K562 (cell line): ENCODE data around the gene SDSL. TPM values are rescaled to one million over a fixed set of nuclear protein-coding genes. Genes with fewer than 3 reads are reported as not detected.
A peak's percentile ranks its signal among the peaks of the same experiment; 100 is the strongest.

ENCODE experiments used
- ATAC-seq: fragments of 200-7000 bp; cut with Tn5 transposase; 3 replicates; pipeline ENCODE4 v1.9.1; 2020; ENCODE audit warnings: moderate library complexity
- BruUV-seq: library from RNA; stranded (reverse); fragments of 400-500 nt; replicated peaks from 2 replicates; lab custom pipeline; 2021; lab: Mats Ljungman, UMichigan
- CTCF ChIA-PET: fragments of 300-600 bp; formaldehyde crosslinking; extraction: SDS; loops from one replicate; lab custom pipeline; 2021; ENCODE audit warnings: low intra/inter-chr PET ratio; lab: Yijun Ruan, JAX
- POLR2A ChIA-PET: fragments of 300-600, 350-650 bp; sonication (Branson Sonifier 250); formaldehyde crosslinking; extraction: SDS; loops from one replicate; lab custom pipeline; 2021; ENCODE audit warnings: antibody characterized with exemption, inconsistent platforms; lab: Yijun Ruan, JAX
- DNase-seq, 4 experiments: peaks; one replicate each; pipeline versions ENCODE4 v3.0.0 to v3.0.0-alpha.2; 2011 to 2018; ENCODE audit warnings: low spot score in 3 of 4, mixed read lengths in 3 of 4; ENCODE audit errors: extremely low read depth in 1 of 4
- FAIRE-seq: peaks from 2 replicates; lab custom pipeline; 2011; peaks lifted over from hg19 to GRCh38; lab: Jason Lieb, UNC
- H2AFZ ChIP-seq: 2 replicates; pipeline ENCODE4 v1.6.0; 2011; ENCODE audit warnings: low read depth, low read length, control low read depth, inconsistent platforms
- H3K27ac ChIP-seq: fragments of 200-600 bp; 3 replicates; pipeline ENCODE4 v1.8.0; 2011; ENCODE audit warnings: low read depth, mild to moderate bottlenecking, control low read depth, inconsistent platforms, low read length, moderate library complexity, mixed read lengths; ENCODE audit errors: extremely low read depth
- H3K27me3 ChIP-seq, 2 experiments: fragments of 300-600 bp in 1 of 2; 2 replicates in 1 of 2; 3 replicates in 1 of 2; pipeline versions ENCODE4 v1.6.0 to v1.8.0; 2011; ENCODE audit warnings: inconsistent platforms in 2 of 2, low read length in 2 of 2, mild to moderate bottlenecking in 1 of 2, mixed read lengths in 1 of 2, moderate library complexity in 1 of 2; ENCODE audit not compliant: control insufficient read depth in 2 of 2, insufficient read depth in 2 of 2
- H3K36me3 ChIP-seq: fragments of 300-600 bp; 3 replicates; pipeline ENCODE4 v1.8.0; 2011; ENCODE audit warnings: mild to moderate bottlenecking, low read length, inconsistent platforms; ENCODE audit not compliant: control insufficient read depth, insufficient read depth
- H3K4me1 ChIP-seq, 2 experiments: fragments of 200-600 bp in 1 of 2; replicated peaks in 1 of 2; 2 replicates in 1 of 2; 3 replicates in 1 of 2; pipeline versions ENCODE4 v1.5.1 to v1.8.0; 2011; ENCODE audit warnings: inconsistent platforms in 2 of 2, low read length in 2 of 2, mild to moderate bottlenecking in 1 of 2, mixed read lengths in 1 of 2, moderate library complexity in 1 of 2; ENCODE audit not compliant: control insufficient read depth in 2 of 2, insufficient read depth in 2 of 2
- H3K4me2 ChIP-seq: 2 replicates; pipeline ENCODE4 v1.6.1; 2011; ENCODE audit warnings: low read length, control low read depth, inconsistent platforms, mixed read lengths; ENCODE audit not compliant: insufficient read depth
- H3K4me3 ChIP-seq: fragments of 200-600 bp; sonication (generic), shearing (Covaris generic); 2 replicates; pipeline ENCODE4 v1.5.1; 2016; ENCODE audit warnings: control low read depth, inconsistent platforms
- H3K79me2 ChIP-seq: fragments of 200-600 bp; 3 replicates; pipeline ENCODE4 v1.8.0; 2011; ENCODE audit warnings: low read length, inconsistent platforms; ENCODE audit not compliant: control insufficient read depth, insufficient read depth
- H3K9ac ChIP-seq, 2 experiments: 2 replicates each; pipeline versions ENCODE4 v1.6.0 to v1.6.1; 2011; ENCODE audit warnings: low read depth in 2 of 2, low read length in 2 of 2, control low read depth in 1 of 2, inconsistent platforms in 1 of 2, mild to moderate bottlenecking in 1 of 2, mixed read lengths in 1 of 2; ENCODE audit not compliant: insufficient read depth in 1 of 2
- H3K9me1 ChIP-seq: one replicate; pipeline ENCODE4 v1.6.0; 2011; ENCODE audit warnings: inconsistent platforms, mild to moderate bottlenecking, low read length, moderate library complexity; ENCODE audit not compliant: control insufficient read depth, insufficient read depth
- H3K9me3 ChIP-seq: replicated peaks from 2 replicates; pipeline ENCODE4 v1.5.1; 2011; ENCODE audit warnings: low read depth, low read length, inconsistent platforms; ENCODE audit not compliant: control insufficient read depth, insufficient read depth
- H4K20me1 ChIP-seq: replicated peaks from 2 replicates; pipeline ENCODE4 v1.6.1; 2011; ENCODE audit warnings: low read length, inconsistent platforms, mixed read lengths; ENCODE audit not compliant: control insufficient read depth, insufficient read depth
- ADNP ChIP-seq: fragments of 200-800 bp; sonication (Bioruptor generic); IDR thresholded peaks from 2 replicates; pipeline ENCODE4 v1.6.1; 2016; ENCODE audit warnings: missing genetic modification characterization, missing compliant biosample characterization
- BCOR ChIP-seq: fragments of 450-650 bp; IDR thresholded peaks from 2 replicates; pipeline ENCODE4 v1.6.1; 2016
- FIP1L1 ChIP-seq: fragments of 200-400 bp; formaldehyde crosslinking; IDR thresholded peaks from 2 replicates; pipeline ENCODE4 v1.6.1; 2018; ENCODE audit warnings: mild to moderate bottlenecking, low read depth, low read length; ENCODE audit not compliant: poor library complexity, severe bottlenecking
- FOXM1 ChIP-seq, 2 experiments: fragments of 450-650 bp in 1 of 2; sonication (generic) in 1 of 2; formaldehyde crosslinking in 1 of 2; IDR thresholded peaks; 2 replicates each; pipeline versions ENCODE4 v1.6.1 to v1.9.0; 2017 to 2022; ENCODE audit warnings: low read depth in 2 of 2, mild to moderate bottlenecking in 2 of 2, missing genetic modification reagents in 1 of 2, moderate library complexity in 1 of 2
- HDAC2 ChIP-seq: fragments of 450-650 bp; IDR thresholded peaks from 2 replicates; pipeline ENCODE4 v1.6.1; 2016; ENCODE audit warnings: mild to moderate bottlenecking
- KDM1A ChIP-seq, 2 experiments: fragments of 450-650 bp; IDR thresholded peaks; 2 replicates each; pipeline ENCODE4 v1.6.1; 2016; ENCODE audit warnings: mild to moderate bottlenecking in 2 of 2
- KLF10 ChIP-seq: fragments of 250-450 bp; sonication (Bioruptor Pico); IDR thresholded peaks from 2 replicates; pipeline ENCODE4 v1.6.1; 2021; ENCODE audit warnings: matching md5 sums
- MXI1 ChIP-seq: IDR thresholded peaks from 2 replicates; pipeline ENCODE4 v1.6.1; 2011; ENCODE audit warnings: low read depth, mild to moderate bottlenecking, improper control_type of control experiment, low read length
- NFIX ChIP-seq: fragments of 250-450 bp; sonication (Bioruptor Pico); IDR thresholded peaks from 2 replicates; pipeline ENCODE4 v1.4.0; 2020; ENCODE audit warnings: low read depth, mild to moderate bottlenecking, moderate library complexity
- PYGO2 ChIP-seq: fragments of 450-650 bp; IDR thresholded peaks from 2 replicates; pipeline ENCODE4 v1.6.1; 2016; ENCODE audit warnings: mild to moderate bottlenecking, missing genetic modification characterization, moderate library complexity, missing compliant biosample characterization
- RNF219 ChIP-seq: fragments of 250-450 bp; sonication (Bioruptor Pico); IDR thresholded peaks from 2 replicates; pipeline ENCODE4 v1.5.0; 2022; ENCODE audit warnings: mild to moderate bottlenecking
- SMAD2 ChIP-seq: fragments of 150-350 bp; IDR thresholded peaks from 2 replicates; pipeline ENCODE4 v1.6.1; 2014; ENCODE audit warnings: low read depth, mild to moderate bottlenecking, low read length
- SNRNP70 ChIP-seq: fragments of 200-400 bp; formaldehyde crosslinking; optimal IDR thresholded peaks from 2 replicates; pipeline ENCODE3; 2017; ENCODE audit warnings: low read depth, low read length
- TCF7 ChIP-seq: sonication (generic); IDR thresholded peaks from 2 replicates; pipeline ENCODE4 v1.6.1; 2016; ENCODE audit warnings: antibody characterized with exemption, borderline replicate concordance
- TSC22D4 ChIP-seq: fragments of 450-650 bp; IDR thresholded peaks from 2 replicates; pipeline ENCODE4 v1.6.1; 2016; ENCODE audit warnings: missing genetic modification characterization, missing biosample characterization, control low read depth
- ZNF239 ChIP-seq: fragments of 250-450 bp; sonication (Bioruptor Pico); IDR thresholded peaks from 2 replicates; pipeline ENCODE4 v1.4.0; 2020; ENCODE audit warnings: mild to moderate bottlenecking
- ZNF24 ChIP-seq: fragments of 450-650 bp; IDR thresholded peaks from 2 replicates; pipeline ENCODE4 v1.6.1; 2016
- ZNF277 ChIP-seq: fragments of 250-450 bp; sonication (Bioruptor Pico); IDR thresholded peaks from 2 replicates; pipeline ENCODE4 v1.8.0; 2022; ENCODE audit warnings: inconsistent platforms, mild to moderate bottlenecking, moderate library complexity, borderline replicate concordance
- ZNF3 ChIP-seq: fragments of 250-450 bp; sonication (Bioruptor Pico); IDR thresholded peaks from 2 replicates; pipeline ENCODE4 v1.5.0; 2021; ENCODE audit warnings: mild to moderate bottlenecking, moderate library complexity
- ZNF324 ChIP-seq: fragments of 250-450 bp; sonication (Bioruptor Pico); IDR thresholded peaks from 2 replicates; pipeline ENCODE4 v1.4.0; 2020; ENCODE audit warnings: mild to moderate bottlenecking
- ZNF589 ChIP-seq: fragments of 200-800 bp; sonication (Bioruptor generic); IDR thresholded peaks from 2 replicates; pipeline ENCODE4 v1.6.1; 2016; ENCODE audit warnings: low read depth, missing genetic modification characterization, missing compliant biosample characterization
- ZNF668 ChIP-seq: fragments of 250-450 bp; sonication (Bioruptor Pico); IDR thresholded peaks from 2 replicates; pipeline ENCODE4 v1.8.0; 2022; ENCODE audit warnings: mild to moderate bottlenecking, inconsistent platforms
- ZNF707 ChIP-seq: fragments of 250-450 bp; sonication (Bioruptor Pico); conservative IDR thresholded peaks from 2 replicates; pipeline ENCODE4 v1.8.0; 2022; ENCODE audit warnings: inconsistent platforms, mild to moderate bottlenecking, moderate library complexity
- WGBS: fragments of 100-300 bp; shearing (Covaris generic); methylation state at CpG from one replicate; pipeline ENCODE4 v1.1.6; 2016; ENCODE audit warnings: low coverage, mixed read lengths; ENCODE audit not compliant: insufficient coverage; ENCODE audit errors: missing lambda C conversion rate; 5-methylcytosine and 5-hydroxymethylcytosine counted together
- in situ Hi-C: fragments of 300-500 bp; cut with MboI; formaldehyde crosslinking; loops from 4 replicates; pipeline ENCODE4 v1.15.0; 2018; ENCODE audit warnings: inconsistent platforms, mixed read lengths
- intact Hi-C: fragments of 100-400 bp; cut with micrococcal nuclease; formaldehyde crosslinking; loops from 2 replicates; pipeline ENCODE4 v1.14.2; 2022
- polyA plus RNA-seq, 8 experiments: library from polyadenylated mRNA; depleted of rRNA in 4 of 8; stranded (reverse) in 5 of 8; unstranded in 3 of 8; fragments of >200 nt; fragmentation: Nextera tagmentation in 2 of 8; fragmentation: Illumina TruSeq in 1 of 8; extraction: Ambion mirVana in 2 of 8; extraction: Trizol in 1 of 8; gene quantifications; 2 replicates each; pipeline versions ENCODE4 v1.2.1 to v1.2.3, GENCODE V29; 2011 to 2014; ENCODE audit warnings: inconsistent platforms in 1 of 8, missing spikeins in 1 of 8
- total RNA-seq, 7 experiments: library from RNA; depleted of rRNA in 6 of 7; stranded (reverse); fragments of >200 nt in 6 of 7; fragmentation: Illumina TruSeq in 2 of 7; extraction: Trizol in 2 of 7; gene quantifications; 2 replicates each; pipeline versions ENCODE4 v1.2.1 to v1.2.3, GENCODE V29; 2011 to 2021; ENCODE audit warnings: low replicate concordance in 1 of 7

The SDSL gene
- total and polyA plus RNA-seq, 9 of the 15 experiments (the other 6 are each of a cell fraction or from before 2014, with no cell fraction given): 0.31 to 11.0 (median 7.4) TPM

DNA sequence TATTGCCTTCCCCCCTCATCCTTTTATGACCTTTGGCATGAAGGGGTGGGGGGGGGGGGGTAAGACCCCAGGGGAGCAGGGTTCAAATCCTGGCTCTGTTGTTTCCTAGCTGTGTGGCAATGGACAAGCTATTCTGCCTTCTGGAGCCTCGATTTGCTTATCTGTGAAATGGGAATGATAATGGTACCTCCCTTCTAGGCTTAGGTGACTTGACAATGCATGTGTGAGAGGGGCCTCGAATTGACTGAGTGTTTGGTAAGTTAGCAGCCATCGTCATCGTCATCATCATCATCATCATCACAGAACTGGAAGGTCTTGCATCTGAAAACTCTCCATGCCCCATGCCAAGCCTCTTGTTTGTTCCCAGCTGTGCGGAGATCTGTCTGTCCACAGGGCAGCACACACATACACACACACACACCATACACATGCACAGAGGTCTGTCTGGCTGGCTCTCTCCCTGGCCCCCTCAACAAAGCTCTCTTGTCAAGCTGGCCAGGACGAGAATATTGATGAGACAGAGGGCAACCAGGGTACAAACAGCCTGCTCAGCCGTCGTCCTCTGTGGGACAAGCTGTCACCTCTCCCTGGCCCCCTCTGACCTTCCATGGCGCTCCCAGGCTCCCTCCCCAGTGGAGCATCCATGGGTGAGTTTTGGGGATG is 12.6 kb upstream of the SDSL start:
- H3K4me1 ChIP-seq: peaks cover 5 to 7% of the 10 kb centered on the region in 2 experiments; a peak in 3 of 5 replicates
- intact Hi-C loops: no loop called here
- in situ Hi-C loops: loop anchor here (25.0 kb wide), 1 partner anchor 222 kb away; the partner anchor contains the start of genes DDX54 and RITA1
- DNase-seq (no peak), ATAC-seq (no peak), FAIRE-seq (no peak)
- no peak overlapping the region for H3K9ac ChIP-seq
- H4K20me1 ChIP-seq: no peaks in the 10 kb centered on the region
- H3K36me3 ChIP-seq: no peaks in the 10 kb centered on the region
- no peak overlapping the region for H3K27ac ChIP-seq
- H3K27me3 ChIP-seq: no peaks in the 10 kb centered on the region
- 37% methylated on average over 9 of the region's 9 CpGs for WGBS
- H3K4me3 ChIP-seq: no peak overlapping the region
- no peak overlapping the region for H2AFZ ChIP-seq
- H3K79me2 ChIP-seq: no peaks in the 10 kb centered on the region
- CTCF ChIA-PET: no interaction called here
- no peak overlapping the region for H3K4me2 ChIP-seq
- H3K9me3 ChIP-seq: no peaks in the 10 kb centered on the region
- no TSS peak for BruUV-seq
- POLR2A ChIA-PET: no interaction called here
- H3K9me1 ChIP-seq: no peaks in the 10 kb centered on the region
- TF ChIP-seq ADNP (tag): peak; percentile 75
- no peak for TF ChIP-seq PYGO2
- TF ChIP-seq ZNF707 (CRISPR knock-in tag): no peak
- TF ChIP-seq BCOR: peak; percentile 76
- TF ChIP-seq ZNF324 (CRISPR knock-in tag): no peak
- no peak for TF ChIP-seq FIP1L1
- TF ChIP-seq SMAD2: no peak
- no peak for TF ChIP-seq MXI1
- TF ChIP-seq FOXM1 (IDR thresholded peaks at IDR 0.05; ENCODE audit: low read depth): no peak
- no peak for TF ChIP-seq FOXM1 (CRISPR knock-in tag; IDR thresholded peaks at IDR 0.05; ENCODE audit: low read depth)
- no peak for TF ChIP-seq NFIX (CRISPR knock-in tag)
- no peak for TF ChIP-seq ZNF668 (CRISPR knock-in tag)
- TF ChIP-seq RNF219 (CRISPR knock-in tag): no peak
- TF ChIP-seq ZNF239 (CRISPR knock-in tag): no peak
- no peak for TF ChIP-seq ZNF589 (CRISPR knock-in tag)
- no peak for TF ChIP-seq KLF10 (CRISPR knock-in tag)
- TF ChIP-seq TSC22D4: no peak
- no peak for TF ChIP-seq ZNF3 (CRISPR knock-in tag)
- no peak for TF ChIP-seq ZNF24
- TF ChIP-seq HDAC2: no peak
- no peak for TF ChIP-seq TCF7
- no peak for TF ChIP-seq ZNF277 (CRISPR knock-in tag)
- no peak for TF ChIP-seq SNRNP70
- TF ChIP-seq KDM1A (IDR thresholded peaks at IDR 0.05): 0 out of 4 replicates have a peak, but pooled peaks of 1 of the 2 experiments have one; percentile 18
